ENCODE results near the gene POU2AF1.

POU2AF1 gene

GRCh38 chr11:111370902-111371578 lies 8.0 kb downstream of the POU2AF1 start:
- H3K27ac ChIP-seq (ENCODE audit: low read depth, low read length): no peak overlapping the region
- no peaks in the 10 kb centered on the region for H3K9me3 ChIP-seq (ENCODE audit: control insufficient read depth in 1 of 2, low read length in 2 of 2)
- H3K4me3 ChIP-seq (ENCODE audit: low read depth in 1 of 2, low read length in 2 of 2): no peak overlapping the region
- no peak overlapping the region for H3K9ac ChIP-seq (ENCODE audit: low read depth in 1 of 2, low read length in 2 of 2)
- no peaks in the 10 kb centered on the region for H3K27me3 ChIP-seq (ENCODE audit: control insufficient read depth in 1 of 2, insufficient read depth in 2 of 2, low read length in 2 of 2)
- H3K4me1 ChIP-seq (ENCODE audit: control insufficient read depth in 1 of 2, insufficient read depth in 2 of 2, low read length in 2 of 2): peaks cover 5 to 6% of the 10 kb centered on the region in 2 donors
- no peaks in the 10 kb centered on the region for H3K36me3 ChIP-seq (ENCODE audit: control insufficient read depth in 1 of 2, insufficient read depth in 2 of 2, low read length in 2 of 2)

- peaks cover 4 to 5% of the 10 kb centered on the region in 2 donors for H3K4me1 ChIP-seq (ENCODE audit: control insufficient read depth in 1 of 2, insufficient read depth in 2 of 2, low read length in 2 of 2)
- no peaks in the 10 kb centered on the region for H3K27me3 ChIP-seq (ENCODE audit: control insufficient read depth in 1 of 2, insufficient read depth in 2 of 2, low read length in 2 of 2)
- H3K9me3 ChIP-seq (ENCODE audit: control insufficient read depth in 1 of 2, low read length in 2 of 2): no peaks in the 10 kb centered on the region
- H3K9ac ChIP-seq (ENCODE audit: low read depth in 1 of 2, low read length in 2 of 2): no peak overlapping the region
- H3K36me3 ChIP-seq (ENCODE audit: control insufficient read depth in 1 of 2, insufficient read depth in 2 of 2, low read length in 2 of 2): no peaks in the 10 kb centered on the region
- no peak overlapping the region for H3K27ac ChIP-seq (ENCODE audit: low read depth, low read length)
- no peak overlapping the region for H3K4me3 ChIP-seq (ENCODE audit: low read depth in 1 of 2, low read length in 2 of 2)
Observed at GRCh38 chr11:111370270-111370901, 8.7 kb downstream of the POU2AF1 start.

- no peak overlapping the region for H3K9ac ChIP-seq (ENCODE audit: low read depth in 1 of 2, low read length in 2 of 2)
- H3K27ac ChIP-seq (ENCODE audit: low read depth, low read length): no peak overlapping the region
- H3K36me3 ChIP-seq (ENCODE audit: control insufficient read depth in 1 of 2, insufficient read depth in 2 of 2, low read length in 2 of 2): no peaks in the 10 kb centered on the region
- H3K9me3 ChIP-seq (ENCODE audit: control insufficient read depth in 1 of 2, low read length in 2 of 2): no peaks in the 10 kb centered on the region
- H3K27me3 ChIP-seq (ENCODE audit: control insufficient read depth in 1 of 2, insufficient read depth in 2 of 2, low read length in 2 of 2): no peaks in the 10 kb centered on the region
- no peak overlapping the region for H3K4me3 ChIP-seq (ENCODE audit: low read depth in 1 of 2, low read length in 2 of 2)
- H3K4me1 ChIP-seq (ENCODE audit: control insufficient read depth in 1 of 2, insufficient read depth in 2 of 2, low read length in 2 of 2): peaks cover 3 to 8% of the 10 kb centered on the region in 2 donors
Observed at GRCh38 chr11:111368285-111368560, 10.9 kb downstream of the POU2AF1 start.

GRCh38 chr11:111367411-111368284 lies 11.4 kb downstream of the POU2AF1 start:
- H3K27me3 ChIP-seq (ENCODE audit: control insufficient read depth in 1 of 2, insufficient read depth in 2 of 2, low read length in 2 of 2): no peaks in the 10 kb centered on the region
- H3K4me3 ChIP-seq (ENCODE audit: low read depth in 1 of 2, low read length in 2 of 2): no peak overlapping the region
- peaks cover 3 to 10% of the 10 kb centered on the region in 2 donors for H3K4me1 ChIP-seq (ENCODE audit: control insufficient read depth in 1 of 2, insufficient read depth in 2 of 2, low read length in 2 of 2)
- no peaks in the 10 kb centered on the region for H3K9me3 ChIP-seq (ENCODE audit: control insufficient read depth in 1 of 2, low read length in 2 of 2)
- H3K27ac ChIP-seq (ENCODE audit: low read depth, low read length): no peak overlapping the region
- H3K36me3 ChIP-seq (ENCODE audit: control insufficient read depth in 1 of 2, insufficient read depth in 2 of 2, low read length in 2 of 2): no peaks in the 10 kb centered on the region
- no peak overlapping the region for H3K9ac ChIP-seq (ENCODE audit: low read depth in 1 of 2, low read length in 2 of 2)

GRCh38 chr11:111366560-111367410 lies 12.3 kb downstream of the POU2AF1 start:
- H3K36me3 ChIP-seq (ENCODE audit: control insufficient read depth in 1 of 2, insufficient read depth in 2 of 2, low read length in 2 of 2): no peaks in the 10 kb centered on the region
- H3K27ac ChIP-seq (ENCODE audit: low read depth, low read length): no peak overlapping the region
- no peak overlapping the region for H3K9ac ChIP-seq (ENCODE audit: low read depth in 1 of 2, low read length in 2 of 2)
- no peaks in the 10 kb centered on the region for H3K9me3 ChIP-seq (ENCODE audit: control insufficient read depth in 1 of 2, low read length in 2 of 2)
- H3K27me3 ChIP-seq (ENCODE audit: control insufficient read depth in 1 of 2, insufficient read depth in 2 of 2, low read length in 2 of 2): peaks cover 0 to 2% of the 10 kb centered on the region in 2 donors
- H3K4me1 ChIP-seq (ENCODE audit: control insufficient read depth in 1 of 2, insufficient read depth in 2 of 2, low read length in 2 of 2): peaks cover 3 to 8% of the 10 kb centered on the region in 2 donors
- no peak overlapping the region for H3K4me3 ChIP-seq (ENCODE audit: low read depth in 1 of 2, low read length in 2 of 2)

GRCh38 chr11:111365722-111366559 lies 13.1 kb downstream of the POU2AF1 start:
- no peak overlapping the region for H3K4me3 ChIP-seq (ENCODE audit: low read depth in 1 of 2, low read length in 2 of 2)
- H3K9ac ChIP-seq (ENCODE audit: low read depth in 1 of 2, low read length in 2 of 2): no peak overlapping the region
- peaks cover 0 to 3% of the 10 kb centered on the region in 2 donors for H3K27me3 ChIP-seq (ENCODE audit: control insufficient read depth in 1 of 2, insufficient read depth in 2 of 2, low read length in 2 of 2)
- no peaks in the 10 kb centered on the region for H3K36me3 ChIP-seq (ENCODE audit: control insufficient read depth in 1 of 2, insufficient read depth in 2 of 2, low read length in 2 of 2)
- peaks cover 11 to 15% of the 10 kb centered on the region in 2 donors for H3K4me1 ChIP-seq (ENCODE audit: control insufficient read depth in 1 of 2, insufficient read depth in 2 of 2, low read length in 2 of 2)
- no peaks in the 10 kb centered on the region for H3K9me3 ChIP-seq (ENCODE audit: control insufficient read depth in 1 of 2, low read length in 2 of 2)
- no peak overlapping the region for H3K27ac ChIP-seq (ENCODE audit: low read depth, low read length)

GRCh38 chr11:111364503-111364902 lies 14.6 kb downstream of the POU2AF1 start:
- Histone ChIP-seq H3K27ac (ENCODE audit: low read depth, low read length) (no peak overlapping the region), H3K4me1 (ENCODE audit: control insufficient read depth in 1 of 2, insufficient read depth in 2 of 2, low read length in 2 of 2) (peaks cover 21 to 27% of the 10 kb centered on the region in 2 donors), H3K9me3 (ENCODE audit: control insufficient read depth in 1 of 2, low read length in 2 of 2) (no peaks in the 10 kb centered on the region), H3K4me3 (ENCODE audit: low read depth in 1 of 2, low read length in 2 of 2) (no peak overlapping the region), H3K27me3 (ENCODE audit: control insufficient read depth in 1 of 2, insufficient read depth in 2 of 2, low read length in 2 of 2) (peaks cover 0 to 3% of the 10 kb centered on the region in 2 donors), H3K36me3 (ENCODE audit: control insufficient read depth in 1 of 2, insufficient read depth in 2 of 2, low read length in 2 of 2) (no peaks in the 10 kb centered on the region), H3K9ac (ENCODE audit: low read depth in 1 of 2, low read length in 2 of 2) (no peak overlapping the region)

- no peak overlapping the region for H3K4me3 ChIP-seq (ENCODE audit: low read depth in 1 of 2, low read length in 2 of 2)
- H3K36me3 ChIP-seq (ENCODE audit: control insufficient read depth in 1 of 2, insufficient read depth in 2 of 2, low read length in 2 of 2): no peaks in the 10 kb centered on the region
- no peak overlapping the region for H3K27ac ChIP-seq (ENCODE audit: low read depth, low read length)
- peaks cover 26 to 33% of the 10 kb centered on the region in 2 donors for H3K4me1 ChIP-seq (ENCODE audit: control insufficient read depth in 1 of 2, insufficient read depth in 2 of 2, low read length in 2 of 2)
- H3K9me3 ChIP-seq (ENCODE audit: control insufficient read depth in 1 of 2, low read length in 2 of 2): no peaks in the 10 kb centered on the region
- H3K27me3 ChIP-seq (ENCODE audit: control insufficient read depth in 1 of 2, insufficient read depth in 2 of 2, low read length in 2 of 2): peaks cover 0 to 3% of the 10 kb centered on the region in 2 donors
- no peak overlapping the region for H3K9ac ChIP-seq (ENCODE audit: low read depth in 1 of 2, low read length in 2 of 2)
Observed at GRCh38 chr11:111363985-111364384, 15.1 kb downstream of the POU2AF1 start.

- Histone ChIP-seq H3K9me3 (ENCODE audit: control insufficient read depth in 1 of 2, low read length in 2 of 2) (no peaks in the 10 kb centered on the region), H3K4me1 (ENCODE audit: control insufficient read depth in 1 of 2, insufficient read depth in 2 of 2, low read length in 2 of 2) (peaks cover 31 to 38% of the 10 kb centered on the region in 2 donors), H3K4me3 (ENCODE audit: low read depth in 1 of 2, low read length in 2 of 2) (no peak overlapping the region), H3K36me3 (ENCODE audit: control insufficient read depth in 1 of 2, insufficient read depth in 2 of 2, low read length in 2 of 2) (no peaks in the 10 kb centered on the region), H3K9ac (ENCODE audit: low read depth in 1 of 2, low read length in 2 of 2) (no peak overlapping the region), H3K27me3 (ENCODE audit: control insufficient read depth in 1 of 2, insufficient read depth in 2 of 2, low read length in 2 of 2) (peaks cover 0 to 3% of the 10 kb centered on the region in 2 donors), H3K27ac (ENCODE audit: low read depth, low read length) (peak overlapping the region; percentile 20)
Observed at GRCh38 chr11:111362887-111363411, 16.1 kb downstream of the POU2AF1 start.
